ENCODE data around the gene RSPH4A.

The RSPH4A gene

GRCh38 chr6:116625872-116626271, 9.6 kb downstream of the RSPH4A start:
- DNase-seq (ENCODE audit: low read depth), result no peak
- TF ChIP-seq CTCF (IDR thresholded peaks at IDR 0.05; ENCODE audit: insufficient read depth, low read depth, low read length, missing control alignments), result no peak
- H3K4me3 ChIP-seq (ENCODE audit: low read length), result no peak overlapping the region

GRCh38 chr6:116629563-116629981, 13.3 kb downstream of the RSPH4A start:
- no peak for TF ChIP-seq CTCF (IDR thresholded peaks at IDR 0.05; ENCODE audit: insufficient read depth, low read depth, low read length, missing control alignments)
- DNase-seq (ENCODE audit: low read depth), result no peak
- no peak overlapping the region for H3K4me3 ChIP-seq (ENCODE audit: low read length)

- no peak for DNase-seq (ENCODE audit: low read depth)
- TF ChIP-seq CTCF (IDR thresholded peaks at IDR 0.05; ENCODE audit: insufficient read depth, low read depth, low read length, missing control alignments), result no peak
- no peak overlapping the region for H3K4me3 ChIP-seq (ENCODE audit: low read length)
These were observed 15.2 kb downstream of the RSPH4A start for GRCh38 chr6:116631379-116631990.

- TF ChIP-seq CTCF (IDR thresholded peaks at IDR 0.05; ENCODE audit: insufficient read depth, low read depth, low read length, missing control alignments), result peak; percentile 50
- DNase-seq (ENCODE audit: low read depth), result no peak
- no peak overlapping the region for H3K4me3 ChIP-seq (ENCODE audit: low read length)
These were observed 17.4 kb downstream of the RSPH4A start for GRCh38 chr6:116633685-116634084.

GRCh38 chr6:116648156-116648555, 31.9 kb downstream of the RSPH4A start:
- no peak for TF ChIP-seq CTCF (IDR thresholded peaks at IDR 0.05; ENCODE audit: insufficient read depth, low read depth, low read length, missing control alignments)
- no peak overlapping the region for H3K4me3 ChIP-seq (ENCODE audit: low read length)
- DNase-seq (ENCODE audit: low read depth), result no peak

- no peak for TF ChIP-seq CTCF (IDR thresholded peaks at IDR 0.05; ENCODE audit: insufficient read depth, low read depth, low read length, missing control alignments)
- no peak overlapping the region for H3K4me3 ChIP-seq (ENCODE audit: low read length)
- DNase-seq (ENCODE audit: low read depth), result no peak
These were observed 32.9 kb downstream of the RSPH4A start for GRCh38 chr6:116649129-116649528.

GRCh38 chr6:116651916-116652315, 35.6 kb downstream of the RSPH4A start:
- DNase-seq (ENCODE audit: low read depth), result no peak
- TF ChIP-seq CTCF (IDR thresholded peaks at IDR 0.05; ENCODE audit: insufficient read depth, low read depth, low read length, missing control alignments), result no peak
- H3K4me3 ChIP-seq (ENCODE audit: low read length), result no peak overlapping the region
